GM18858 (cell line): ENCODE results near the gene FAM53B.
A peak's percentile ranks its signal among the peaks of the same experiment; 100 is the strongest.

Experiments
- ATAC-seq: cut with Tn5 transposase; IDR thresholded peaks from one replicate; pipeline ENCODE4 v1.9.1; 2021; ENCODE audit not compliant: unreplicated experiment

Gene FAM53B

DNA sequence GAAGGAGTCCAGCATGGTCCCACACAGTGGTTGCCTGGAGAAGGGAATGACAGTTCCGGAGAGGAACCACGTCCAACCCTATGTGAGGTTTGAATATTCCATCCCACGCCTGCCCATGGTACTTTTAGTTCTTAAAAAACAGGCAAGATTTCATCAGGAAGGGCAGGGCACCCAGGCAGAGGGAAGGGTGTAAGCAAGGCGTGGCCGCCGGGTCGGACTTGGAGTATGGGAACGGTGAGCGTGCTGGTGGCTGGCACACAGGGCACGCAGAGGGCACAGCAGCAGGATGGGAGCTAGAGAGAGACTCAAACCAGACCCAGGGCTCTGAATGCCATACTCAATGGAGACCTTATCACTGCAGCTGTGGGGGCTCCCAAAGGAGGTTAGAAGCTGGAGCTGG is 34.3 kb downstream of the FAM53B start:
- no peak for ATAC-seq

DNA sequence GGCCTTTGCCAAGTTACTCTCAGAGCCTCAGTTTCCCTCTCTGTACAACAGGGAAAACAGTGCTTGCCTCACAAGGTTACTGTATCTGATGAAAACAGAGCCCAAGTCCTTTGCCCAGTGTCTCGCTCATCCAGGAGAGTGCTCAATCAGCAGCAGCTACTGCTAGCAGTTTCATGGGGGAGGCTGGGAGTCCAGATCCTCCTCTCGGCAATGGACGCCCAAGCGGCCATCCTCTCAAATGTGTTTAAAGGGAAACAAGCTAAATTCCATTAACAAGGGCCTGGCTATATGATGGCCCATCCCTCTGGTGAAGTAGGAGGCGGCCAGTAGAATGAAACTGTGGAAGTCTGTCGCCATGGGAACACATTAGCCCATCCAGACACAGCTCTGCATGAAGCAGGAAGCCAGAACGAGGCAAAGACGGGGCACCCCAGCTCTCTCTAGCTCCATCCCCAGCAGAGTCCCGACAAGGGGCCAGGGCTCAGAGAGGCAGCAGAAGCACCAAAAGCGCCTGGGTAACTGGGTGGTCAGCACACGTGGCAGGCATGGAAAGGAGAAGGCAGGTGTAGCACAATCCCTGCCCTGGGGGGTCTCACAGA is 35.2 kb downstream of the FAM53B start:
- ATAC-seq, result no peak

DNA sequence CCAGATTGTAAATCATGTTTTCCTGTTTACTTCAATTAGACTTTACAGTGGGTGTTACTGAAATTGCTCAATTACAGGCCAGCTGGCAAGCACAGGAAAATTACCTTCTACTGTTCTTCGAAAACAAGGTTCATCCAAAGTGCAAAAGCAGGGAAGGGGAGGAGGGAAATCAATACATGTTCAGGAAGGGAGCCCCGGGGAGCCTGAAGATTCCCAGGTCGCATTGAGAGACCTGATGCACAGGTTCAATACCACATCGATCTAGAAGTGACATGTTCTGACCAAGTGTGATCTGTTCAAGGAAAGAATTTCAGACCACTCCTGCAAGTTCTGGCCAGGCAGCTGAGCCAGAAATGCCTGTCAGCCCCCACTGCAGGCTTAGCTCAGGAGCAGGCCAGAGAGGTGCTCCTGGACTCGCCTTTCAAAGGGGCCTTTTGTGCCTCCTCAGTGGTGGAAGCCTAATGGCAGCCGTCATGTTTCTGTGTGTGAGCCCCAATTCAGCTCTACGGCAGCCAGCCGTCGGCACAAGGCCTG is 35.9 kb downstream of the FAM53B start:
- no peak for ATAC-seq

DNA sequence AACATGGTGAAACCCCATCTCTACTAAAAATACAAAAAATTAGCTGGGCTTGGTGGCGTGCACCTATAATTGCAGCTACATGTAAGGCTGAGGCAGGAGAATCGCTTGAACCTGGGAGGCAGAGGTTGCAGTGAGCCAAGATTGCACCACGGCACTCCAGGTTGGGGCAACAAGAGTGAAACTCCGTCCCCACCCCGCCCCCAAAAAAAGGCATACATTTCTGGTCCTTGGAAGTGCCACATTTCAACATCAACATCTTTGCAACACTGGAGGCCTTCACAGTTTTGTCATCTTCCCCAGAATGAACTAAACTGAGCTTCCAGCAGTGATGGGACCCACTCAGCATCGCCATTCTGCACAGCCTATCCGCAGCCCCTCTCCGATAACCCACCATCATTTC is 36.6 kb downstream of the FAM53B start:
- no peak for ATAC-seq

DNA sequence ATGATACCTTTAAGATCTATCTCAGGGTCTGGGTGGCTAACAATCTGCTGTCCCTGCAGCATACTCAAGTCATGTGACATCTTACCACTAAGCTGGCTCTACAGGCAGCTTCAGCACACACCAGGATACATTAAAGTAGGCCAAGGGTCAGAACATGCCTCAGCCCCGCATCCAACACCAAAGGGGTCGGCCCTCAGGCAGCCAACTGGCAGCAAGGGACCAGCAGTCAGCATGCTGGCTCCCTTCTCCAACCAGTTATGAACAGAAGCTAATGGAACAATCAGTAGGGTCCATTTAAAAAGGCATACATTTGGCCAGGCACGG is 37.1 kb downstream of the FAM53B start:
- ATAC-seq, result no peak

DNA sequence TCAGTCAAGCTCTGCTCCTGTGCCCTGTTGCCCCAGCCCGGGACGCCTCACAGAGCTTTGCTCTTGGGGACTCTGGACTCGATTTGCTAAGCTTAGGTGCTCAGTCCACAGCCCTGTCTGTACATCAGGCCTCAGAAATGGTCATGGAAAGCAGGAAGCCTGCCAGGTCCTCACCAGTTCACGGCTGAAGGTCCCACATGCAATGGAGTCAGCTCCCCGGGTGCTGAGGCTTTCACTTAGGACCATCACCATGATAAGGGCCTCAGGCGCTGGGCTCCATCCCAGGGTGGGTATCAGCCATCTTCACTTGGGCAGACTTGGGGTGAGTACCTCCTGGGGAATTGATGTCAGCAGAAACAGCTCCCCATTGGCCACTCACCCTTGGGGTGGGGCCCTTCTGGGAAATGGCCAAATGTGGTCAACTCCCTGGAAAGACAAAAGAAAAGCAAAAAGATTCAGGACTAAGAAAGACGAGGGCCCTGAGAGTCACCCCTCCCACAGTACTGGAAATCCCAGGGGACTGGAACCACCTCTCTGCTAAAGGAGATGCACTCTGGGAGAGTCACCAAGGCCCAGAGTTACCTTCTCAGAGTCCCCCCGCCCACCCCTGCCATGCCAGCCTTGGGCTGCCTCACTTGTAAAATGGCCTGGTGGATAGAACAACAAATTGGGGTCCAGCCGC is 37.6 kb downstream of the FAM53B start:
- no peak for ATAC-seq

DNA sequence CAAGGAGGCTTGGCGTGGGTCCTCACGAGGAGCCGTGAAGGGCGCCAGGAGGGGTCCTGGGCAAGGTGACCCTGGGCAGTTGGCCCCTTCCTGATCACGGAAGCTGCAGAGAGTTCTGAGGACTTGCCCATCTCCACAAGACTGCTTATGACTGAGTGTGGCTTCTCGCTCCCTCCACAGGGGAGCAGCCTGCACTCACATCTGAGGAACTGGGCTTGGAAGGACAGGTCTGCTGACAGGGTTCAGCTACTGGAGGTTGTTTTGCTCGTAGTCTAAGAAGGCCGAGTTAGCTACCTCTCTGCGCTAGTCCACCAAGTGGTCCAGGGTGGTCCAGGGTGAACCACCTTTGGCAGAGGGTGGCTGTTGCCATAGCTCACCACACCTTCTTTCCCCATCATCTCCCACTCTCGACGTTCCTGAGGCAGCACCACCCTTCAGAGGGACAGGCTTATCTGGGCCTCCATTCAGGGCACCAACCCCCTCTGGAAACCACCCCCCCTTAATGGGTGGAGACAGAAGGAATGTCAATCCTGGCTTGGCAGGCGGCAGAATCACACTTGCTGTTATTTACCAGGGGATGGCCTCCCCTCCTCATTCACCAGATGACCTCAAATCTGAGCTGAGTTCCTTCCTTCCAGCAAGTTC is 38.2 kb downstream of the FAM53B start:
- no peak for ATAC-seq

DNA sequence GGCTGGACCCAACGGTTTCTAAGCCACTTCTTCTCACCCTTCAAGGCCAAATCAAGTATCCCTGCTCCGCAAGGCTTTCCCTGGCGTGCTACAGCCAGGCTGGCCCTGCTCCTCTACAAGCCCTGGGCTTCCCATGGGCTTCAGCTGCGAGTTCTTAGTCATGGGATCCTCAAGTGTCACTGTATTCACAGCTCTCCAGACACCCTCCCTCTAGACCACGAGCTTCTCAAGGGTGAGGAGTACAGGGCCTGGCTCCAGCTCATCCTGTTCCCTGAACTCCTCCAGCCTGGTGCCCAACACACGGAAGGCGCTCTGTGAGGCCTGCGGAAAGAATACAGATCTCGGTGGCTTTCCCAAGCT is 38.8 kb downstream of the FAM53B start:
- ATAC-seq, result no peak

DNA sequence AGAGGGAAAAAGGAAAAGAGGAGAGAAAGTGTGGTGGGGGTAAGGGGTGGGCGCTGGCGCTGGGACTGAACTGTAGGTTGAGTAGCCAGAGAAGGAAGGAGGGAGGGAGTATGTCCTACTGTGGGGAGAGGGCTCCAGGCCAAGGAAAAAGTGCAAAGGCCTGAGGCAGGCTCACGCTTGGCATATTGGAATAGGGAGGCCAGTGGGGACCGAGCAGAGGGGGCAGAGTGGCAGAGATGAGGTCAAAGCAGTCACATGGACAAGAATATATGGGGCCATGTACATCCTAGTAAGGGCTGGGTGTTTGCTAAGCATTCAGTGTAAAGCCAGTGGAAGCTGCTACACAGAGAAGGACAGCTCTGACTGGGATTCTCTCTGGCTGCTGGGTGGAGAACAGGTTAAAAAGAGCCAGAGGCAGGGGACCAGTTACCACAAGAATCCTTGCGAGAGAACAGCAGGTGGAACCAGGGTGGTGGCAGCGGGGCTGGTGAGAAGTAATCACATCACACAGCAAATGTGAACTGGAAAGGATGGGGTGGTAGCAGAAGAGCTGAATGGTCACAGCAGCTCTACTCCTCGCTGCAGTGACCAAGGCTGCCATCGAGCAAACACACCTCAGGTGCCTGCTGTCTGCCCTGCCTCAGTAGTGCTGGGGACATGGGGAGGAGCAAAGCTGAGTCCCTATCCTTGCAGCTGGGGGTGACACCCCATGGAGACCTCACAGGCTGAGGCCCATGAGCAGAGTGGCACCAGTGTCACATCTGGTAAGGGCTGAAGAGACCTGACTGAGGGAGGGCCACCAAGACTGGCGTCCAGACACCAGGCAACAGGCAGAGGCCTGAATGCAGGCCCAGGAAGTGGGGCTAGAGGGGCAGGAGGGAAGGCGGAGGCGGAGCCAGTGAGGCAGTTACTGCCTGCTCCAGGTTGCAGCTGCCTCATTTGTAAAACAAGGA is 39.5 kb downstream of the FAM53B start:
- ATAC-seq, result peak; percentile 51

DNA sequence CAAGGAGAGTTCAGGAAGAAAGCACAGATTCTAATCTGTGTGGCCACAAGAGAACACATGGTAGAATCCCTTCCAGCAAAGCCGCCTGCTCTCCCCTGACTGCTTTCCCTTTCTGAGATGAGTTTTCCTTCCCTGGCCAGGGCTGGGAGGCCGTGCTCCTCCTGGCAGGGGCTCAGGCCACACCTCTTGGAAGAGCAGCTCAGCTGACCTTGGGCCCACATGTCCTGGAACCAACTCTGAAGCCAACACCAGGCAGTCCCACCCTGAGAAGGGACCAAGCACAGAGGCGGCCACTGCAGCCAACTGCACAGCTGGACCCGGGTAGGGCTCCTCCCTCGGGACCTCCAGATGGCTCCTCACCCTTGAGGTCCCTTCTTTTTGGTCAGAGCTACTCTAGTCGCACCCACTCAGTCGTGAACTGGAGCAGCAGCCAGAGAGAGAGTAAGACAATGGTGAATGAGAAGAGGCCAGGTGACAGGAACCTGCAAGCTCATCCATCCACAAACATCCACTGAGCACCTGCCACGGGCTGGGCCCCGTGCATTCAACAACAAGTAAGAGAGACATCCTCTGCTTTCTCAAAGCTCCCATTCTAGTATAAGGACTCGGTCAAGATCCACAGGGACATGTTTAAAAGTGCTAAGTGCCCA is 40.3 kb downstream of the FAM53B start:
- no peak for ATAC-seq

DNA sequence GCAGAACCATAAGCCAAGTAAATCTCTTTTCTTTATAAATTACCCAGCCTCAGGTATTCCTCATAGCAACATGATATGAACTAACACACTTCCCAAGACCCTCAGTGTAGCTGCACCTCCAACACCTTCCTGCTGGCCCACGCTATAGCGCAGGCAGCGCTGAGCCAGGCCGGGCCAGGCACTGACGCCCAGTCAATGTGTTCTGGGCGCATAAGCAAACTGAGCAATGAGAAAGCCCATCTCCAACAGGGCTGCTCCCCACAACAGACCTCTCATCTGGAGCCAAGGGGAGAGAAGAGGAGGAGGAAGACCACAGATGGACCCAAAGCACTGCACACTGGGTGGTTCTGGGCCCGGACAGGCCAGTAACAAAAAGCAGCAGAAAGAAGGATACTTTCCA is 40.8 kb downstream of the FAM53B start:
- no peak for ATAC-seq

DNA sequence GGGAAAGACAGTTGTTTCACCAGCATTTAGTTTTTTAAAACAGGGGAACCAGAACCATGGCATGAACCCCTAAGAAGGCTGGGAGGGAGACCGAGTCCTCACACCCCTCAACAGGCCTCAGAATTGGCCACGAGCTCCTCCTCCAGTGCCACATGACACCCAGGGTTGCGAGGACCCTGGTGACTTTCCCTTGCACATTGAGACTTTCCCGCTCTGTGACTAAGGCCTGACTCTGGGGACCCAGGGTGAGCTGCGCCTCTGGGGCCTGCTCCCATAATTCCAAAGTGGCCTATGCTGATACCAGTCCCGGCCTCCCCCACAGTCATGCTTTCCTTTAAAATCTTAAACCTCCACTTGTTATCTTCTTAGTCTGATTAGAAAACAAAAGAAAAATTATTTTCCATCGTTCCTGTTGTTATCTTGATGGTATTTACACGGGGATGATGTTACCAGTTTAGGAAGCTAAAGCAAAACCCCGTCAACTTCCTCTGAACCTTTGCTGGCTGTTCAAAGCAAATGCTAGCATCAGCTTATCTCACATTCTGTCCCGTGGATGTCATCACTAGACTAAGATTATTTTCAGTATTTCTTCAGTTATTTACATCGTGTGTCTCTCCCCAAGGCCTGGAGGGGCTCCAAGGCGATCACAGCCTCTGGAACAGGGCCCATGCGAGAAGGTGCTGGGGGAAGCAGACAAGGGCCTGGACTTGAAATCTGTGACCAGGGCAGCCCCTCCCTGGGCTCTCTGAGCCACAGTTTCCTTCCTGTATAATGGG is 42.1 kb downstream of the FAM53B start:
- no peak for ATAC-seq

DNA sequence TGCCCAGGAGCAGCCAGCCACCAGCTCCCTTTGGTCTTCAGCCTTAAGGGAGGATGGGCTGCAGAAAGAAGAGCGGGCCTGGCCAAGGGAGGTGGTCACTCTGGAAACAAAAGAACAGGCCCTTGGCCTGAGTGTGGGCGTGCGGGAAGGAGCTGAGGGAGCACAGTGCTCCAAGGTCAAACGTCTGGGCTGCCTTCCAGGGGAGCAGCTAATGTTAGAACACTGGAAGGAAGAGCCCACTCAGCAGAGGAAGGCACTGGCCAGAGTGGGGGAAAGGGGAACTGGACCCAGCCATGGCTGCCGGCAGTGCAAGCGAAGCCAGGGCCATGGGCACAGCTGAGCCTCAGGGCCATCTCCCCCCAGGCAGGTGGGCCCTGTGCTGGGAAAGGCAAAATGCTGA is 42.7 kb downstream of the FAM53B start:
- ATAC-seq, result no peak

DNA sequence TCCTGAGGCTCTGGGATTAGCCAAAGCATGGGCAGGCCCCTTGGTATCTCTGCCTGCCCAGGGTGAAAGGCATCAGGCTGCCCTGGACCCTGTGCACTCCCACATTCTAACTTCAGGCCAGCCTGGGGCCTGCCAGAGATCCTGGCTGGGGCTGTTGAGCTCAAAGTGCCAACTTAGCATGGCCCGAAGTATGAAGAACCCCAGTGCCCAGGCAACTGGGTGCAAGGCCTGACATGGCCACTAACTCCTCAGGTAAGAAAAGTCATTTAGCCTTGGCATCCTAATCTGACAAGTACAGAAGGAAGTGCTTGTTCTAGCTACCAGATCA is 43.2 kb downstream of the FAM53B start:
- no peak for ATAC-seq

DNA sequence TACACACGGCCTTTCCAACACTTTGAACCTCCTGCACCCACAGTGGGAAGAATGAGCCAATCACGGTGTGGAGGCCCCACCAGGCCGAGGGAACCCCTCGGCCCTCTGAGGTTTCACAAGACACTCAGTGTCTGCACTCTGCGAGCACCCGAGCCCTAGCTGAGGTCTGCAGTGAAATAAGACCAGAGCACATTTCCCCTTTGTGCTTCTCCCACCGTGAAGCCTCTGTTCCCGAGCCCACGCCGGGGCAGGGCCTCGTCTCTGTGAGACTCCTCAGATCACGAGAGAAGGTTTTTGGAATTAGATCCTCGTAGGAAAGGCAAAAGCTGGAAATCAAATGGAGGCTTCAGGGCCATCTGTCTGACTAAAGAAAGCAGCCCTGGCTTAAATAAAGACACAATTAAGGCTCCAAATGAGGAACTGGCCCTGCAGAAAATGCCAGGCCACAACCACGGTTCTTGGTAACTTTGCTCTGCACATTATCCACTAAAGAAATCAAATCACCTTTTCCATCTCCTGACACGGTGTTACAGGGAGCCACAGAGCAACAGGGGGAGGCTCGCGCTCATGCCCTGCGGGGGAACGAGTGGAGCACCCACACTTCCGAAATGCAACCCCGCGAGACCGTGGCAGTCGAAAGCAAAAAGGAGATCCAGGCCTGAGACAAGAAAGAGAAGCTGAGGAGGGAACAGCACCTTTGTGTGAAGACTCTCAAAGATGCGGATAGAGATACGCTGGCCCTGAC is 43.7 kb downstream of the FAM53B start:
- ATAC-seq, result no peak

DNA sequence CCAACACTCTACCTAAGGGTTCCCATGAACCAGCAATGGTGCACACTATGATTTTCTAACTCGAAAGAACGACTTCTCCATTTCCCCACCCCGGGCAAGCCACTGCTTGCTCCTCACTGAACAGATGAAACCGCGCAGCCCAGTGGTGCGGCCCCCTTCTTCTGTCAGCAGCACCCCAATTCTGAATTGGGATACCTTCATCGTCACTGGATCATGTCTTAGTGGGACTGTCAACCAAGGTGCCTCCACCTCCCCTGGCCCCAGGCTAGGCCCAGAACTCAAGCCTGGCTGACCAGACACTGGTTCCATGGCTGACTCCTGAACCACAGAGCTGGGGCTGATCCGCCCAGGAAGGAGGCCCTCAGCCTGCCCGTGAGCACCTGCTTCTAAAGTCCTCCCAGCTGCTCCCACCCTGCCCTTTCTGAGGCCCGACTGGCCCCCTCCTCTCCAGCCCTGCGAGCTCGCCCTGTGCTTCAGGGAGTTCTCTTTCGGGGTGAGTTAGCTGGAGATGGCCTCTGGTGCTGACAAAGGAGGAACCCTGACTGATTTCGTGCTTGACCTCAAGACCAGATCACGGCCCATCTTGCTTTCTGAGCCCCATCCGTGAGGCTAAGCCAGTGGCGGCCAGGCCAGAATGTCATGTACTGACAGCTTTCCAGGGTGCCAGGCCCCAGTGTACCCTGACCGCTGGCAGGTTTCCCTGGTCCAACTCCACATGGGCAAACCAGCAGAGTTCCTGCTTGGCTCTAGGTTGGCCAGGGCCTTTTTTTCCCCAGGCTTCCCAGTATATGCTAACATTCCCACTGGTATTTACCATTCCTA is 44.5 kb downstream of the FAM53B start:
- ATAC-seq, result no peak

DNA sequence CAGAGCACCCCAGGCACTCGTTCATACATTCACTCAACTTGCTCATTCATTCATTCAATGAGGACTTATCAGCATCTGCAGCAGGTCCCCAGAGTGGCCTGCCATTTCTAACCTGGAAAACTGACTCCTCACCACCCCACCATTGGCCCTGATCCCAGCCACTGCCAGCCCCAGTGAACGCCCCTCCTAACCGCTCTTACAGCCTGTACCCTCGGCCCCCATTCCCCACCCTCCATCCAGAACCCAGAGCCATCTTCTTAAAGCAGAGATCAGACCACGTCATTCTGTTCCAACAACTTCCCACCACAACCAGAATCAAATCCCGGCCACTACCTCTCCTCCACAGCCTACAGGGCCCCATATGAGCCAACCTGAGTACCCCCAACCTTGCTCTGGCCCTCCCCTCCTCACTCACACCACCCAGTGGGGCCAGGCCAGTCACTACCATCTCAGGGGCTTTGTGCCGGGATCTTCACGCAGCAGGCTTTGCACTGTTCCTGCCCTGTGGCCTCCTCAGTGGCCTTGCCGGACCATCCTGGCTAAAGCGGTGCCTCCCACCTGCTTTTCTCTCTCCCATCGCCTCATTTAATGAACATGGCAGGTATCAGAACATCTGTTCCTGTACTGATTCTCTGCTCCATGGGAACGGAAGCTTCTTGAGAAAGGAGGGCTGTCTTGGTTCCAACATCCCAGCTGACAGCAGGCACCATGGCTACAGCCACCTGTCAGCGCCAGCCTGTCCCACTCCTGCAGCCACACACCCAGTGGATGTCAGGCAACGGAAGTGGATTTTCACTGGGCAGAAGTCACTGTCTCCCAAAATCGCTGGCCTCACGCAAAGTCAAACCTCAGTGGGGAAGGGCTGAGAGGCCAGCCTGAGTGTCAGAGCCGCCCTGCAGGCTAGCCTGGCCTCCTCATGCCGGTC is 45.4 kb downstream of the FAM53B start:
- ATAC-seq, result no peak
